ENCODE measurements around the gene TBC1D2. TPM values are rescaled to one million over a fixed set of nuclear protein-coding genes. Genes with fewer than 3 reads are reported as not detected.
A peak's percentile ranks its signal among the peaks of the same experiment; 100 is the strongest.

TBC1D2 gene
- total and polyA plus RNA-seq, 2 of the 13 experiments (the other 11 are each of a cell fraction or from before 2014, with no cell fraction given), result 2.0 to 2.8 TPM

GRCh38 chr9:98228392-98229089 lies 26.9 kb downstream of the TBC1D2 start (continued):
- TF ChIP-seq ATF2 (CRISPR knock-in tag; IDR thresholded peaks at IDR 0.05) (no peak), PHF20 (CRISPR knock-in tag; IDR thresholded peaks at IDR 0.05) (no peak), SIX1 (CRISPR knock-in tag; IDR thresholded peaks at IDR 0.05; ENCODE audit: borderline replicate concordance) (no peak), ZNF691 (CRISPR knock-in tag; IDR thresholded peaks at IDR 0.05; ENCODE audit: borderline replicate concordance, low read depth) (no peak), TOE1 (CRISPR knock-in tag; IDR thresholded peaks at IDR 0.05) (no peak), RFXAP (CRISPR knock-in tag; IDR thresholded peaks at IDR 0.05; ENCODE audit: borderline replicate concordance) (peak; percentile 26; the same call in 1 of the 2 replicates), ZNF253 (CRISPR knock-in tag; IDR thresholded peaks at IDR 0.05; ENCODE audit: borderline replicate concordance) (no peak), ZBED4 (CRISPR knock-in tag; IDR thresholded peaks at IDR 0.05; ENCODE audit: borderline replicate concordance) (no peak), ARID3A (IDR thresholded peaks at IDR 0.05; ENCODE audit: low read depth, low read length) (0 out of 2 replicates have a peak, but pooled peaks have one; percentile 58), ZNF615 (CRISPR knock-in tag; IDR thresholded peaks at IDR 0.05; ENCODE audit: borderline replicate concordance) (no peak), ZFY (CRISPR knock-in tag; IDR thresholded peaks at IDR 0.05) (no peak; the same call in 1 of the 2 replicates), TFDP2 (CRISPR knock-in tag; IDR thresholded peaks at IDR 0.05) (no peak), BORCS8-MEF2B (CRISPR knock-in tag; IDR thresholded peaks at IDR 0.05) (no peak), AHR (CRISPR knock-in tag; IDR thresholded peaks at IDR 0.05) (no peak), MTF1 (CRISPR knock-in tag; IDR thresholded peaks at IDR 0.05) (no peak), WIZ (CRISPR knock-in tag; IDR thresholded peaks at IDR 0.05) (no peak), ZSCAN21 (CRISPR knock-in tag; IDR thresholded peaks at IDR 0.05; ENCODE audit: borderline replicate concordance) (no peak), ARNTL (CRISPR knock-in tag; IDR thresholded peaks at IDR 0.05) (no peak), ZNF296 (CRISPR knock-in tag; conservative IDR thresholded peaks at IDR 0.05) (no peak), FOXJ3 (CRISPR knock-in tag; IDR thresholded peaks at IDR 0.05; ENCODE audit: borderline replicate concordance) (no peak), CCAR2 (optimal IDR thresholded peaks at IDR 0.05; ENCODE audit: low read depth, low read length) (no peak), ZNF792 (CRISPR knock-in tag; IDR thresholded peaks at IDR 0.05) (no peak)

Data from HepG2 (cell line).